Measurements from ENCODE around the gene BOC. TPM values are rescaled to one million over a fixed set of nuclear protein-coding genes. Genes with fewer than 3 reads are reported as not detected.

Gene BOC
- polyA plus RNA-seq, 10 donors, result 46.9 to 103 (median 66.5) TPM

Other genes starting within 250 kb of the BOC start
- 1 to 10 TPM; 1.4 to 2.6 (median 2.1) TPM for gene CD200R1, start 236.5 kb upstream of the BOC start, polyA plus RNA-seq (ENCODE audit: insufficient read length in 10 of 10)
- gene GTPBP8, start 220.6 kb upstream of the BOC start, polyA plus RNA-seq (ENCODE audit: insufficient read length in 10 of 10), result 10 to 100 TPM; 15.2 to 19.9 (median 17.3) TPM
- 10 to 100 TPM in 1 of 10 donors, 1 to 10 TPM in 9; 3.3 to 13.8 (median 6.0) TPM for gene CFAP44, start 229.9 kb downstream of the BOC start, polyA plus RNA-seq (ENCODE audit: insufficient read length in 10 of 10)